Hepatic stellate cell (primary cell): ENCODE measurements around the gene SLC16A1.
A peak's percentile ranks its signal among the peaks of the same experiment; 100 is the strongest.
"Not testable (repeated sequence)": the region's sequence is repeated elsewhere in the genome, so short reads cannot be mapped to it uniquely, and the experiment has no call there.

Experiments
- DNase-seq: peaks from one replicate; pipeline ENCODE4 v3.0.0; 2011; ENCODE audit warnings: low spot score

The SLC16A1 gene

DNA sequence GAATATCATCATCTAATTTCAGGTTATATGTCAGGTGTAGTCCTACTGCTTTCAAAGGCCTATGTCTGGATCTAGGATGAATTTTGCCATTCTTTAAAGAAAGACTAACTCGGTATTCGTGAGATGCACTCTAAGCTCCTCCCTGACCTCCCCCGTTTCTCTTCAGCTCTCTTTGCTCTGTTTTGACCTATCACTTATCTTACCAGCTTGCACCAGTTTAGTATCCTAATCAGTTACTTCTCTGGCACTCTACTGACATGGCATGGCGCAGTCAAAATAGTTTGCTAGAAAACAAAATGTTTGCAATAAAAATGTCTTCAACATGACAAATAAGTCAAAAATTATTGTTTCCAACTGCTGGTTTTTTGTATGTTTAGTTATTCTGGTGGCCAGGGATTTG is 8.4 kb upstream of the SLC16A1 start:
- no peak for DNase-seq

DNA sequence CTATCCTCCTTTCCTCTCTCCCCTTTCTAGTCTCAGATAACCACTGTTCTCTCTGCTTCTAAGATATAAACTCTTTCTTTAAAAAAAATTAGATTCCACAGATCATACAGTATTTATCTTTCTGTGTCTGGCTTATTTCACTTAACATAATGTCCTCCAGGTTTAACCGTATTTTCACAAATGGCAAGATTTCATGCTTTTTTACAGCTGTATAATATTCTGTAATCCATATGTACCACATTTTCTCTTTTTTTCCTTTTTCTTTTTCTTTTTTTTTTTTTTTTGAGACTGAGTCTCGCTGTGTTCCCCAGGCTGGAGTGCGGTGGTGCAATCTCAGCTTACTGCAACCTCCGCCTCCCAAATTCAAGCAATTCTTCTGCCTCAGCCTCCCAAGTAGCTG is 5.1 kb upstream of the SLC16A1 start:
- DNase-seq = no peak

DNA sequence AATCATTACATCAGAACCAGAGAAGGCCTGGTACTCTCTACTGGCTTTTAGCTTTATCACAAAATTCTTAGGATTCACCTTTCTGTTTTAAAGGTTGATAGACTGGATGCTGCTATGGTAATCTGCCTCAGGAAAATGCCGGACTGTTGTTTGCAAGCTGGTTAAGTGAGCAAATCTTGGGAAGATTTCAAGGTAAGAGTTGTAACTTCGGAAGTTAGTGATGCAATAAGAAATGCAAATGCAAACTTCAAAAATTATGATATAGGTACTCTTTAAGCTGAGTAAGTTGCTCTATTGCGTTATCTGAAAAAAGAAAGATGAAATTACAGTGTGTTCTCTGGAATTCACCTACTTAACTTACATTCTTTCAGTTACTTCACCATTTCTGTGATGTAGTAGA is 4.4 kb upstream of the SLC16A1 start:
- DNase-seq = no peak

DNA sequence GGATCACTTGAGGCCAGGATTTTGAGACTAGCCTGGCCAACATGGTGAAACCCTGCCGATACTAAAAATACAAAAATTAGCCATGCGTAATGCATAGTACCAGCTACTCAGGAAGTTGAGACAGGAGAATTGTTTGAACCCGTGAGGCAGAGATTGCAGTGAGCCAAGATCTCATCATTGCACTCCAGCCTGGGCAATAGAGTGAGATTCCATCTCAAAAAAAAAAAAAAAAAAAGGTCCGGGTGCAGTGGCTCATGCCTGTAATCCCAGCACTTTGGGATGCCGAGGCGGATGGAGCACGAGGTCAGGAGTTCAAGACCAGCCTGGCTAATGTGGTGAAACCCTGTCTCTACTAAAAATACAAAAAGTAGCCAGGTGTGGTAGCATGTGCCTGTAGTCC is 2.2 kb upstream of the SLC16A1 start:
- DNase-seq = not testable (repeated sequence)

- DNase-seq = peak; percentile 93
These were observed 1.3 kb upstream of the SLC16A1 start for GRCh38 chr1:112957133-112957812.

DNA sequence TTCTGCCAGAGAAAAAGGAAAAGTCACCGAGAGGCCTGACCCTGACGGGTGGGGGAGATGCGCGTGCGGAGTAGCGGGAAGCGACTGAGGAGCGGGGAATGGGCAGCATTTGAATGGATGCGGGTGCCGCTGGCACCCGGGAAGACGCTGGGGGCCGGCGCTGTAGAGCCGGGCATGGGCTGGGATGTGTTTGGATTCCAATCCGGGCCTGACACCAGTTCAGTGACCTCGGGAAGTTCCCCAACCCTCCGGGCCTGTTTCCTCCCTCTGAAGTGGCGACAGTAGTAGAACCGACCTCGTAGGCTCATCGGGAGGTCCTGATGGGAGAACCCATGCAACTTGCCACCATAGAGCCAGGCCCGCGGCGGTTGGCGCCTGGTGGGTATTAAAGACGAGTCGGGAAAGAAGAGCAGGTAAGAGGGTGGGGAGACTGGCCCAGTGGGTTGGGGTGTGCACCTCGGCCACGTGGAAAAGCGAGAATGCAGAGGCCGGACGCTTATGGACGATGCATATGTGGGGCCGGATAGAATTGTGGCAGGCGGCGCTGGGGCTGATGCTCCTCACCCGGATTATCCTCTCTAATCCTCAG is 642 bp upstream of the SLC16A1 start:
- no peak for DNase-seq

GRCh38 chr1:112954945-112955772 is 837 bp downstream of the SLC16A1 start:
- peak; percentile 54 for DNase-seq

- no peak for DNase-seq
These were observed 1.9 kb downstream of the SLC16A1 start for GRCh38 chr1:112954017-112954650.

DNA sequence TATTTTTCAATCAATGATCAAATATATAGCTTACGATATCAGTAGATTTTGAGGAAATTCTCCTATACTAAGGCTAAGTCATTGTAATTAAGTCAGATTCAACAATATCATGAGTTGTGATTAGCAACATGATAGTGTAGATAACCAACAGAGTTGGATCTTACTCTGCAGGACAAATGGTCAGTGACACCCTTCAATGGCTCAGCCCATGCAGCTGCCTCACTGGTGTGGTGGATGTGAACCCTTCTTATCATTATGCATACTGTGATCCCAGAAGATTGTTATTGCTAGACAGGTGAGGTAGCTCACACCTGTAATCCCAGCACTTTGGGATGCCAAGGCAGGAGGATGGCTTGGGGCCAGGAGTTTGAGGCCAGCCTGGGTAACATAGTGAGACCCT is 5.6 kb downstream of the SLC16A1 start:
- DNase-seq = no peak

GRCh38 chr1:112946683-112947082 is 9.3 kb downstream of the SLC16A1 start:
- DNase-seq = no peak

DNA sequence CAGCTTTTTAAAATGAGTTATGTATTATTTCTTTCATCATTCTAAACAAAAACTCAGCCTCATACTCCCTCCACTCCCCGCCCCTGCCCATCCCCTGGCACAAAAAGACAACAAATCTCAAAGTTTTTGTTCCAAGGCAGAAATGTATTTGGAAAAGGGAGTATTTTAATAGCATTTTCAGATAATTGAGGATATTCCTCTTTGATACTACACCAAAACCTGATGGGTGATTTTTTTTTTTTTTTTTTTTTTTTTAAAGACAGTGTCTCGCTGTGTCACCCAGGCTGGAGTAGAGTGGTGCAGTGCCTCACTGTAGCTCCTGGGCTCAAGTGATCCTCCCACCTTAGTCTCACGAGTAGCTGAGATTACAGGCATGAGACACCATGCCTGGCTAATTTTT is 16.2 kb downstream of the SLC16A1 start:
- no peak for DNase-seq

DNA sequence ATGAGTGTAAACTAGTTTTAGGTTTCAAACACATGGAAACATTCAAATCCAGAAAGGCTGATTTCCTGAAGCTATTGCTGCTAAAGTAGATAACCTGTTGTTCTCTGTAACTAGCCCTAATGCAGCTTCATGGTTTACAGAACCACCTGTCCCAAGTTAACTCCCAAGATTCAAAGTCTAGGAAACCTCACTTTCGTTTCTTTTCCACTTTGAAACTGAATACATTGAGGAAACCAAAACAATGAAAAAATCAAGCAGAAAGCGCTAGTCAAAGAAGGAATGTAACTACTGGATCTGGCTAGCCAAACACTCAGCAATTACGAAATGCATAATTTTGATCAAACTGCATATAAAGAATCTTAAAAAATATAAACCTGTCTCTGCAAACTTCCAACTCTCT is 17.8 kb downstream of the SLC16A1 start:
- no peak for DNase-seq

DNA sequence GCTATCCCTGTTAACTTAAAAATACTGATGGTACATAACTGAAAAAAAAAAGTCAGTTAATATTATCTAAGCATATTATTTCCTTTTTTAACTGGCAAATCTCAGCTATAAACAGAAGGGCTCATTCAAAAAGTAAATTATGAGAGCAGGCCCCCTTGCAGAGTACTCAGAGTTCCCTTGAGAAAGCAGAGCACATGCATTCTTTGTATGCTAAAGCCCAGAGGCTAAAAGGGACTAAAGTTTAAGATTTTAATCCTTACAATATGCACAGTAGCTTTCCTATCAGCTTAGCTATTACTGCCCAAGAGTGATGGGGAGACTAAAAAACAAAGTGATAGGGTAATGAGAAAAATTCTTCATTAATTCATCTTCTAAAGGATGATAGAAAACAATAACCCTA is 18.5 kb downstream of the SLC16A1 start:
- no peak for DNase-seq

DNA sequence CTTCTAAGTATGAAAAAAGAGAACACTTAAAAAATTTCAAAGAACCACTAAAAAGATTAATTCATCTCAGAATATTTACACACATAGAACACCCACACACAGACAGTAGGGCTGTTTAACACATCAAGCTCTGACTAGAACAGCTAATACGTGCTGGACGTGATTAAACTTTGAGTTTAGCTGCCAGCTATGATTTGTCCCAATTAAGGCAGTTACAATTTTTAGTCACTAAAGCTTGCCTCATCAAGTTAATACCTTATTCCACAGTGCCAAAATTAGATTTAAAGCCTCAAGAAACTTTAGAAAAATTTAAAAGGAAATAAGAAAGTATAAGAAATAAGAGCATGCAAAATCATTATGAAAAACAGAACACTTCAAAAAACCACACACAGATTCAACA is 18.9 kb downstream of the SLC16A1 start:
- no peak for DNase-seq

DNA sequence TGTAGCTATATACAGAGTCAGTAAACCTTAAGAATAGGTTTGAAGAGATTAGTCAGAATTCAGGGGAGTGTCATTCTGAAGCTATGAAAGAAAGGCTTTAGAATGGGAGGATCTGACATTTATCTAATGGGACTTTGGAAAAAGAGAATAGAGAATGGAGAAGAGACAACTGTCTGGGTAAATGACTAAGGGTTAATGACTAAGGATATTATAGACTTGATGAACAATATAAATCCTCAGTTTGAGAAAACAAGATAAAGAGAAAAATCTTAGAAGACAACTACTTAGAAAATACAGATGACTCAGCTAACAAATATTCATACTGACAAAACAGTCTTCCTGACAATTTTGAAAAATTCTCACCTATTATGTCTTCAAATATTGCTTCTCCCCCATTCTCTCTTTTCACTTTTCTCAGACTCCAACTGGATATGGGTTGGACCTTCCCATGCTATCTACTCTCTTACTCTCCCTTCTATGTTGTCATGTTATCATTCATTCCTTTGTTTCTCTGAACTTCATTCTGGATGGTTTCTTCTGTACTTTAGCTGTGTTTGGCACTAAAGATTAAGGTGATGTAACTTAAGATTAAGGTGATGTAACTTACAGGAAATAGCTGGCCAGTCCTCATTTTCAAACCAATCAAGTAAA is 20.4 kb downstream of the SLC16A1 start:
- no peak for DNase-seq

DNA sequence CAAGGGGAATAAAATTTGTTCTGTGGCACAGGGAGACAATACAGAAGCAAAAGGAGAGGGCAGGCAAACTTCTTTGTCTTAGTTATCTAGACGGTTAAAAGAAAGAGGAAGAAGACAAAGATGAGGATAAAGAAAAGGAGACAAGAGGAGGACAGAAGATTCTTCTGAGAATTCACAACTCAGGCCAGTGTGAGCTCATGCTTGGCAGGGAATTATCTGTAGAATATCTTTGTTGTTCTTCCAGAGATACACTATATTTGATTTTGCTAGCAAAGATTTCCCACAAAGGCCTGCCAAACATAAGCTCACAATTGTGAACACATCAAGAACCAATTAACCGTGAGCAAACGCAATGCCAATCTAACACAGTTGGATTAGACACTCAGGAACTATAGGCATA is 21.4 kb downstream of the SLC16A1 start:
- DNase-seq = no peak

- no peak for DNase-seq
These were observed 22.0 kb downstream of the SLC16A1 start for GRCh38 chr1:112933820-112934571.

DNA sequence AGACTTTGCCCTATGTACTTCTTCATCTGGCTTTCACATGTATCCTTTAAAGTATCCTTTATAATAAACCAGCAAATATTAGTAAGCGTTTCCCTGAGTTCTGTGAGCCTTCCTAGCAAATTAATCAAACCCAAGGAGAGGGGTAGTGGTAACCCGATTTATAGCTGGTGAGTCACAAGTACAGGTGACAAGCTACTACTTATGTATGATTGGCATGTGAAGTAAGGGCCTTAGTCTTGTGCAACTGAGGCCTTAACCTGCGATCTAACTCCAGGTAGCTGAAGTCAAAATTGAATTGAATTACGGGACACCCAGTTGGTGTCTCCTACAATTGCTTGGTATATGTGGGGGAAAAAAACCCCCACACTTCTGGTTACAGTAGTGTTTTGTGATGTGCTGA is 26.0 kb downstream of the SLC16A1 start:
- DNase-seq = no peak

DNA sequence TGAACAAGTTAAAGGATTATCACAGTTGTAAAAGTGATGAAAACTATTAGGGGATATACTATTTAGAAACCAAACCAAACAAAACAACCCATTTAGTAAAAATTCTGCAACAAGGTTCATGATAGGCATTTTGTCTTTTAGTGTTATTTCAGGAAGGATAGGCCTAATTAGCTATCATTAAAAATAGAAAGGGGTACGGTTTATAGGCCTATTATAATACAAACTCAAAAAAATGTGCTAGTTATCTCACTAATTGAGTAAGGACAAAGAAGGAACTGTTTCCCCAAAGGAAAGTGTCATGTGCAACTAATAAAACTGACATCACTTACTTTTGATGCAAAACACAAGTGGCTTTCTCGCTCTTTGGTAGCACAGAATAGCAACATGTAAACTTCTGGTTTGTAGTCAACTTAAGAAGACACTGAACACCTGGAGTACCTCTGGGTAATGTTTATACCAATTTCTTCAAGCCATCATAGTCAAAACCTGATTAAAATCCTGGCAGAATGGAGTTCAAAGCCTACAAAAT is 28.5 kb downstream of the SLC16A1 start:
- no peak for DNase-seq

GRCh38 chr1:112926858-112927257 is 29.1 kb downstream of the SLC16A1 start:
- DNase-seq = no peak

DNA sequence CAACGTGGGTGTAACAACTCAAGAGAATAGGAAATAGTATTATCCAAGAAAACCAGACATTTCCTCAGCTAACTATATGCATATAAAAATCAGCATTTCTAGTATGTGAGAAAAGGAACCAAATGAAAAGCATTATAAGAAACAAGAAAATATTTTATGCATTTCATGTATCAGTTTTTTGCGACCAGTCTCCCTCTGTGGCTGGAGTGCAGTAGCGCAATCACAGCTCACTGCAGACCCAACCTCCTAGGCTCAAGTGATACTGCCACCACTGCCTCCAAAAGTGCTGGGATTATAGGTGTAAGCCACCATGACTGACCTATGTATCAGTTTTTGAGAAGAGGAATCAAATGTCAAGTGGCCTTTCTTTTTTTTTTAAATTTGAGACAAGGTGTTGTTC is 31.0 kb downstream of the SLC16A1 start:
- no peak for DNase-seq
